Measurements from ENCODE around the gene BICC1. TPM values are rescaled to one million over a fixed set of nuclear protein-coding genes. Genes with fewer than 3 reads are reported as not detected.

Gene BICC1
- polyA plus RNA-seq, 3 donors, result 0.02 to 0.24 (median 0.14) TPM

- H3K9ac ChIP-seq (ENCODE audit: insufficient read depth, low read length, poor library complexity, severe bottlenecking), result no peak overlapping the region
- no peak overlapping the region for H3K27ac Mint-ChIP-seq
- no peaks in the 10 kb centered on the region for H3K9me3 ChIP-seq (replicated peaks in 1 of 2; ENCODE audit: control insufficient read depth in 1 of 2, insufficient read depth in 1 of 2, low read length in 2 of 2)
- no peaks in the 10 kb centered on the region for H3K36me3 ChIP-seq (replicated peaks in 1 of 2; ENCODE audit: control insufficient read depth in 1 of 2, insufficient read depth in 2 of 2, low read length in 2 of 2)
- no peaks in the 10 kb centered on the region for H3K27me3 Mint-ChIP-seq (ENCODE audit: low read depth in 3 of 3)
- no peak overlapping the region for H2AFZ ChIP-seq (ENCODE audit: insufficient read depth, low read depth, low read length, poor library complexity, severe bottlenecking)
- peaks cover 7 to 9% of the 10 kb centered on the region in 2 donors for H3K4me1 ChIP-seq (ENCODE audit: control insufficient read depth in 1 of 2, insufficient read depth in 2 of 2, low read length in 2 of 2)
- intact Hi-C loops (cut with micrococcal nuclease), result no loop called here
- no CpG with 5 or more reads among the region's 1 CpG for WGBS (ENCODE audit: insufficient coverage)
- no peaks in the 10 kb centered on the region for H3K79me2 ChIP-seq (ENCODE audit: insufficient read depth, low read length)
- H3K4me3 Mint-ChIP-seq, result no peak overlapping the region
- no peaks in the 10 kb centered on the region for H3K27me3 ChIP-seq (ENCODE audit: control insufficient read depth in 2 of 2, insufficient read depth in 2 of 2, low read length in 2 of 2)
- H3K4me1 Mint-ChIP-seq, result peaks cover 20% of the 10 kb centered on the region
- DNase-seq, result peak in 1 of 3 donors; percentile 23
- no peak for TF ChIP-seq CTCF (IDR thresholded peaks at IDR 0.05)
- peaks cover 3 to 10% (median 7%) of the 10 kb centered on the region in 7 donors for H3K9me3 Mint-ChIP-seq
- no peak overlapping the region for H3K27ac ChIP-seq (ENCODE audit: low read depth in 1 of 2, low read length in 2 of 2)
- H3K4me2 ChIP-seq (replicated peaks; ENCODE audit: extremely low read depth, low read length, poor library complexity, severe bottlenecking), result no peak overlapping the region
- no peaks in the 10 kb centered on the region for H4K20me1 ChIP-seq (ENCODE audit: insufficient read depth, low read length)
- peaks cover 5 to 6% of the 10 kb centered on the region in 2 donors for H3K36me3 Mint-ChIP-seq
- H3K4me3 ChIP-seq (replicated peaks in 1 of 3; ENCODE audit: low read depth in 2 of 3, low read length in 3 of 3), result no peak overlapping the region
Observed at GRCh38 chr10:58608826-58609531, 96.3 kb downstream of the BICC1 start.

GRCh38 chr10:58609532-58610150 lies 97.0 kb downstream of the BICC1 start:
- no peaks in the 10 kb centered on the region for H3K36me3 ChIP-seq (replicated peaks in 1 of 2; ENCODE audit: control insufficient read depth in 1 of 2, insufficient read depth in 2 of 2, low read length in 2 of 2)
- no peak for TF ChIP-seq CTCF (IDR thresholded peaks at IDR 0.05)
- Mint-ChIP-seq H3K9me3 (peaks cover 3 to 7% (median 6%) of the 10 kb centered on the region in 7 donors), H3K27ac (no peak overlapping the region), H3K4me1 (peaks cover 24% of the 10 kb centered on the region), H3K4me3 (no peak overlapping the region), H3K36me3 (peaks cover 5 to 6% of the 10 kb centered on the region in 2 donors), H3K27me3 (ENCODE audit: low read depth in 3 of 3) (peaks cover 0 to 2% (median 0%) of the 10 kb centered on the region in 3 donors)
- WGBS (ENCODE audit: insufficient coverage), result 80% methylated on average over 2 of the region's 6 CpGs
- H3K4me3 ChIP-seq (replicated peaks in 1 of 3; ENCODE audit: low read depth in 2 of 3, low read length in 3 of 3), result no peak overlapping the region
- H3K79me2 ChIP-seq (ENCODE audit: insufficient read depth, low read length), result no peaks in the 10 kb centered on the region
- no peak overlapping the region for H3K9ac ChIP-seq (ENCODE audit: insufficient read depth, low read length, poor library complexity, severe bottlenecking)
- no peak overlapping the region for H3K4me2 ChIP-seq (replicated peaks; ENCODE audit: extremely low read depth, low read length, poor library complexity, severe bottlenecking)
- H4K20me1 ChIP-seq (ENCODE audit: insufficient read depth, low read length), result no peaks in the 10 kb centered on the region
- no peak overlapping the region for H2AFZ ChIP-seq (ENCODE audit: insufficient read depth, low read depth, low read length, poor library complexity, severe bottlenecking)
- H3K27me3 ChIP-seq (ENCODE audit: control insufficient read depth in 2 of 2, insufficient read depth in 2 of 2, low read length in 2 of 2), result no peaks in the 10 kb centered on the region
- H3K27ac ChIP-seq (ENCODE audit: low read depth in 1 of 2, low read length in 2 of 2), result no peak overlapping the region
- peaks cover 7 to 9% of the 10 kb centered on the region in 2 donors for H3K4me1 ChIP-seq (ENCODE audit: control insufficient read depth in 1 of 2, insufficient read depth in 2 of 2, low read length in 2 of 2)
- no peak for DNase-seq
- H3K9me3 ChIP-seq (replicated peaks in 1 of 2; ENCODE audit: control insufficient read depth in 1 of 2, insufficient read depth in 1 of 2, low read length in 2 of 2), result no peaks in the 10 kb centered on the region
- intact Hi-C loops (cut with micrococcal nuclease), result no loop called here
